Globus pallidus (tissue), 1 donor: ENCODE measurements around the gene AMMECR1.
"Not testable (repeated sequence)": the region's sequence is repeated elsewhere in the genome, so short reads cannot be mapped to it uniquely, and the experiment has no call there.

Source experiments
- DNase-seq: peaks from one replicate; pipeline ENCODE4 v3.0.0-alpha.2; 2015; ENCODE audit warnings: low spot score

Gene AMMECR1

DNA sequence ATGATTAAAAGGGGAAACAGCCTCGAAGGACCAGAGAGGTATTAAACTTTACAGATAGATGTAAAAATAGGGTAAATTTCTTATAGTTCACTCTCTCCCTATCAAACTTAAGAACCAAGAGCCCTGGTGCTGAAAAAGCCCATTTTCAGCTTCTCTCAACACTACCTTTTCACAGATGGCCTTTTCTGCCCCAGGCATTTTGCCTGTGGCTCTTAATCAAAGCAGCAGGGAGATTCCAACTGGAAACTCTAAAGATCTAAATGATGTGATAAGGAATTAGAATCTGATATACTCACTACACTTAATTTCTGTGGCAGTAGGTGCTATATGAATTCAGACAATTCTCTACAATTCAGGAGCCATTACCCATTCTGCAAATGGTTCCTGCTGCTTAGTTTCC lies 60.0 kb downstream of the AMMECR1 start:
- no peak for DNase-seq

DNA sequence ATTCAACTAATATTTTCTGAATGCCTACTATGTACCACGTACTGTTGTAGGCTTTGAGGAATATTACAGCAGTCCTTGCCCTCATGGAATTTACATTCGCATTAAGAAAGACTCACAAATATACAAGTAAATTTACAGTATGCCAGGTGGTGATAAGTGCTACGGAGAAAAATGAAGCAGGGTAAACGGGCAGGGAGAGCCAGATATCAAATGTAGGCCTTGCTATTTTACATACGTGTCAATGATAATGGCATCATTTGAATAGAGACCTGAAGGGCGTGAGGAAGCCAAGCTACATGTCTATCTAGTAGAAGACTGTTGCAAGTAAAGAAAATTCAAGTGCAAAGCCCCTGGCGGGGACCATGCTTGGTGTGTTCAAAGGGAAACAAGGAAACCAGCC lies 65.2 kb downstream of the AMMECR1 start:
- DNase-seq = no peak

DNA sequence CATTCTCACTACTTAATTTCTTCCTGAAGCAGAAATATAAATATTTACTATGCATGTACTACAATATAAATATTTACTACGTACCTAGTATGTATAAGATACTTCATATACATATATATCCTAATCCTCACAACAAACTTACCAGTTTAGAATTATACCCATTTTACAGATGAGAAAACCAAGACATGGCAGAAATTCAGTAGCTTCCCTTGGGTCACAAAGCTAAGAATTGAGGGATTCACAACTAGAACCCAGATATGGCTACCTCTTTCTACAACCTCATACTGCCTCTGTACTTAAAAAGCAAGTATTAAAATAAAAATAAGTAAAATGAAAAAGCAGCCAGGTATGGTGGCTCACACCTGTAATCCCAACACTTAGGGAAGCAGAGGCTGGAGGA lies 65.9 kb downstream of the AMMECR1 start:
- DNase-seq = no peak

DNA sequence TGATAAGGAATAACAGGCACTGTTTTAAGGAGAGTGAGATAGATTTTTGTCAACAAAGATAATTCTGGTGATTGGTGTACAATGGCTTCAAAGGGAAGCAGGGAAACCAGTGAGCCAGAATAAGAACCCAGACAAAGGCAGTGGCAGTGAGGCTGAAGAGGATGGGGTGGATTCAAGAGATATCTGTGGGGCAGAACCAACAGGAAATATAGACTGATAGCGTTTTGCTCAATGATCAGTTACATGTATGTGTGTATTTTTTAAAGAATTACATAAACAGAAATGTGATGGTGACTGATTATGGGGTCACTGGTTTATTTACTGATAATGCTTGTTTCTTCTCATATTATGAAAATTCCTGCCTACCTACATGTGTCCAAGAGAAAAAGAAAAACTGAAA lies 66.4 kb downstream of the AMMECR1 start:
- no peak for DNase-seq

DNA sequence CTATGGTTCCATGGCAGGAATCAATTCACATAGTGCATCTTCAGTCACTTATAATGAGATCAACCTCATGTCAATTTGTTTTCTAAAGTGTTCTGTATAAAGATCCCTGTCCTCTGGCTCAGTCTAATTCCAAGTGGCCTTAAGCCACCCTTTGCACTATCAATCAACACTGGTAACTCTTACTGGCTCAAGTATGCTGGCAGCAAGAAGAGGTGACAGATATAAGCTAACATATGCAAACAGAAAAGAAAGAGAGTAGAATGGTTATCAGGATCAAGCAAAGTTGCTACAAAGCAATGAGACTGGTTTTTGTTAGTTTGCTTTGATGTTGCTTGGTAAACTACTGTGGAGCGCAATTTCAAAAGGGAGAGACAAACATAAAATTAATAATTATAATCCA lies 67.0 kb downstream of the AMMECR1 start:
- DNase-seq = no peak

DNA sequence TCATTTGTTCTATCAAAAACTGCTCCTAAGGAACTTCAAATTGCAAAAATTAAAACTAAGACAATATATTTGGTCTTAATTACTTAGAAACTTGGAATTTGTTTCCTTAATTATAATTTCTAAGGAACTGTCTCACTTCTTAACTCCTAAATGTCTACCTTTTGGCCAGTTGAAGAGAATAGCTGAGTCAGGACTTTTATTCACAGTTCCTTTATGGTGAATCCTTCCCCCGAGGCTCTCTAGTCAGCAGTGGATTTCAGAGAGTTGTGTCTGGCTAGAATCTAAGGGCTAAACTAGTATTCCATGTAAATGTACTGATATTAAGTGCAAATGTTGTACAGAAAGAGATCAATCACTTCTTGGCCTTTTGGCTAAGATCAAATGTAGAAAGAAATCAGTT lies 69.3 kb downstream of the AMMECR1 start:
- no peak for DNase-seq

DNA sequence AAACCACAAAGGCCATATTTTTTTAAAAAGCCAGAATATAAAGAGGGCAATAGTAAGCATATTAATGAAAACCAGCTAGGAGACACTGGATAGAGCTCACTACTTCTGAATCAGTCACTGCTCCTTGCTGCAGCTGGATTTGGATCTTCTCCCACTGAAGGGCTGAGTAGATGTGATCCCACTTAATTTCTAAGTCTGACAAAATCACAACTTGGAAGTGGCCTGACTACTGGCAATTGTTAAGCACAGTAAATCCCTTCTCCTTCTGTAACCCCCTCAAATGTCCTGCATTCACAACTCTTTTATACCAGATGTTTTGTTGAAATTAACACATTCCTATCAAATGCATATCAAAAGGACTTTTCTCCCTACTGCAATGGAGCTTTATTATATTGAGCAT lies 72.9 kb downstream of the AMMECR1 start:
- DNase-seq = no peak

DNA sequence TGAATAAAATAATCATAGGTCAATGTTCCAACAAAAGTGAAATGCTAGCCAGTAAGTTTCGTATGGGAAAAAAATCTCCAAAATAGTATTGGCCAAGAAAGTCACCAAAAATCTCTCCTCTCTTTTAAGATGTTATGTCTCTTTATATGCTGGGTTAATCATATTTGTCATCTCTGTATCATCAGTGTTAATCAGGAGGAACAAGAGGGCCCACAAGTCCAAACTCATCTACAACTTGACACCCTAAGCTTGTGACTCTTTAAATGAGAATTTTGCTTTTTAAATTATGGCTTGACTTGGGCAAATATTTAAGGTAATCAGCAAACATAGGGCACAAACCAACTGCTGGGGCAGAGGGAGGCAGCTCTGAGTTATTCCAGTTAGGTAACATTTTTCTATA lies 75.5 kb downstream of the AMMECR1 start:
- DNase-seq = no peak

DNA sequence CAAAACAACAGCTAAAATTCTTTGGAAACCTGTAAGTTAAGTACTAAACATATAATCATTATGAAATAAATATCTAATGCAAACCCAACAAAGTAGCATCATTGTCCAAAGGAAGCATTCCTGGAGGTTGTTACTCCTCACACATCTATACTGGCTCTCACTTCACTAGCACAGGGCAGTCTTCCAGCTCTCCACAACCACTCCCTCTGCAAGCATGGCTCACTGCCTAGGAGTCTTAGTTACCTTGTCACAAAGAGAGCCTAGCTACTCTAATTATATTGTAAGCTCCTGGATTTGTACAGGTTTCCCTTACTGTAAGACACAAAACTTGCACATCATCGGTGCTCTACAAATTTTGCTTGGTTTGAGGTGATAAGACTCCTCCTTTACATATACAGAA lies 76.1 kb downstream of the AMMECR1 start:
- DNase-seq = no peak

DNA sequence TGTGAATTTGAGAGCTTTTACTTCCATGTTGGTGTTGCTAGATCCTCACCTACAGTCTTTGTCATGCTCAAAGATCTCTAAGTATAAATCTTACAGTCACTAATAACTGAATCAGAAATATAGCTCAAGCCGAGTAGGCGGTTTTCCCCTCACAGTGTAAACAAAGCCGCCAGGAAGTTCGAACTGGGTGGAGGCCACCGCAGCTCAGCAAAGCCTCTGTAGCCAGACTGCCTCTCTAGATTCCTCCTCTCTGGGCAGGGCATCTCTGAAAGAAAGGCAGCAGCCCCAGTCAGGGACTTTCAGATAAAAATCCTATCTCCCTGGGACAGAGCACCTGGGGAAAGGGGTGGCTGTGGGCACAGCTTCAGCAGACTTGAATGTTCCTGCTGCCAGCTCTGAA lies 79.6 kb downstream of the AMMECR1 start:
- DNase-seq = not testable (repeated sequence)

DNA sequence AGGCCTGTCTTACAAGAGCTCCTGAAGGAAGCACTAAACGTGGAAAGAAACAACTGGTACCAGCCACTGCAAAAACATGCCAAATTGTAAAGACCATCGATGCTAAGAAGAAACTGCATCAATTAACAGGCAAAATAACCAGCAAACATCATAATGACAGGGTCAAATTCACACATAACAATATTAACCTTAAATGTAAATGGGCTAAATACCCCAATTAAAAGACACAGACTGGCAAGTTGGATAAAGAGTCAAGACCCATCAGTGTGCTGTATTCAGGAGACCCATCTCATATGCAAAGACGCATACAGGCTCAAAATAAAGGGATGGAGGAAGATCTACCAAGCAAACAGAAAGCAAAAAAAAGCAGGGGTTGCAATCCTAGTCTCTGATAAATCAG lies 86.4 kb downstream of the AMMECR1 start:
- DNase-seq = not testable (repeated sequence)

DNA sequence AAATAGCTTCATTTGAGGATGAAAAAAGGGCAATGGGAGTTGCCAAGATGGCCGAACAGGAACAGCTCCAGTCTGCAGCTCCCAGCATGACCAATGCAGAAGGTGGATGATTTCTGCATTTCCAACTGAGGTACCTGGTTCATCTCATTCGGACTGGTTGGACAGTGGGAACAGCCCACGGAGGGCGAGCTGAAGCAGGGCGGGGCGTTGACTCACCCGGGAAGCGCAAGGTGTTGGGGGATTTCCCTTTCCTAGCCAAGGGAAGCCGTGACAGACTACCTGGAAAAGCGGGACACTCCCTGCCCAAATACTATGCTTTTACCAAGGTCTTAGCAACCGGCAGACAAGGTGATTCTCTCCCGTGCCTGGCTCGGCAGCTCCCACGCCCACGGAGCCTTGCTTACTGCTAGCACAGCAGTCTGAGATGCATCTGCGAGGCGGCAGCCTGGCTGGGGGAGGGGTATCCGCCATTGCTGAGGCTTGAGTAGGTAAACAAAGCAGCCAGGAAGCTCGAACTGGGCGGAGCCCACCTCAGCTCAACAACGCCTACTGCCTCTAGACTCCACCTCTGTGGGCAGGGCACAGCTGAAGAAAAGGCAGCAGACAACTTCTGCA lies 88.3 kb downstream of the AMMECR1 start:
- DNase-seq = not testable (repeated sequence)

DNA sequence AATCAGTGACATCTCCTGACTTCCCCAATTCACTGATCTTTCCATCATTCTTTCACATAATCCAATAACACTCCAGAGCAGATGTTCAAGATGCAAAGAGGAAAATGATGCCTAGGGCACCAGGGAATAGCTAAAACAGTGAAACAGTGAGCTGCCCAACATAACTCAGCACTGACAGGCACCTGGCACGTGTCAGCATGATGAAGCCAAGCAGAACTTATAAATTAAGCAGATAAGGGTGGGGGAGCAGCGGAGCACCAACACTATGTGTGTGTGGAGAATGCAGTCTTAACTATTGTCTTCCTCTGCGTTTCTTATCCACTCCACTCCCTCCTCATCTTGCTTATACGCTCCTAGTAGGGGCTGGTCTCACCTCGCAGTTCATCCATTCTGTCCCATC lies 89.4 kb downstream of the AMMECR1 start:
- no peak for DNase-seq

DNA sequence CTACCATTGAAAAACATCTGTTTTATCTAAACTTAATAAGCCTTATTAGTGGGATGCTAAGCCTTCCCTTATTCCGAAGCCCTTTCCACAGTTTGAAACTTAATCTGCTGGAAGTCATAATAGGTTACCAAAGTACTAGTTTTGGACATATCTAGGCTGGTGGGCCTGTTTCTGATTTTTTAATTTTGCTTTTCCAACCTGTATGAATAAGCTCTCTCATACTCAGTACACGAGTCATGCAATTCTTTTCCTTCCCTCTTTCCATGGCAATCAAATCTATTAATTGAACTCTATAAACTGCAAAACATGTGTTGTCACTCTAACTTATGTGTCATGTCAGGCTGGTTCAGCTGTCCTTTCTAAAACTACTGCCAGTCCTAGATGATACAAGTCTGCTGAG lies 91.0 kb downstream of the AMMECR1 start:
- no peak for DNase-seq

DNA sequence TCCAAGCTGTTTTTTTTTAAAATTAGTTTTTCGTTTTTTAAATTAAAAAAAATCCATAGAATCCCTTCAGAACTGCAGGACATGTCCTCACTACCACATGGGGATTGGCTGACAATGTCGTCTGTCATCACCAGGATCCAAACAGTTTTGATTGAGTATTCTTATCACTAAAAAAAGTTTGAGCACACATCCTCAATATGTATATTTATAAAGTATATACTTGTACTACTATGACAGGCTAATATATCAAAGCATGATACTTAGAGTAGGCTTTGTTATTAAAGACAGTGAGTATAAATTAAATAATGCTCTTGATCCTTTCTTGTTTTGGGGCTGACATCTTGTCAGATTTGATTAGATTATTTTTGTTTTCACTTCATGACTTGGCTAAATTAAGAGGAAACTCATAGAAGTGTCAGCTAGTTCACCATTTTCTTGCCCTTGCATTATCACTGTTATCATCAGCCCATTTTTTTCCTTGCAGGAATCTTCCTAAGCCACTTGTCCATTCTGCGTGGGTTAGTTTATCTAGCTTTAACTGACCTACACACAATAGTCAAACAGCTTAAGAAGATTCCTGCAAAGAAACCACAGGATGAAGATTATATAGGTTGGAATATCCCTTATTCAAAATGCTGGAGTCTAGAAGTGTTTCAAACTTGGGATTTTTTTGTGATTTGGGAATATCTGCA lies 92.8 kb downstream of the AMMECR1 start:
- DNase-seq = no peak

DNA sequence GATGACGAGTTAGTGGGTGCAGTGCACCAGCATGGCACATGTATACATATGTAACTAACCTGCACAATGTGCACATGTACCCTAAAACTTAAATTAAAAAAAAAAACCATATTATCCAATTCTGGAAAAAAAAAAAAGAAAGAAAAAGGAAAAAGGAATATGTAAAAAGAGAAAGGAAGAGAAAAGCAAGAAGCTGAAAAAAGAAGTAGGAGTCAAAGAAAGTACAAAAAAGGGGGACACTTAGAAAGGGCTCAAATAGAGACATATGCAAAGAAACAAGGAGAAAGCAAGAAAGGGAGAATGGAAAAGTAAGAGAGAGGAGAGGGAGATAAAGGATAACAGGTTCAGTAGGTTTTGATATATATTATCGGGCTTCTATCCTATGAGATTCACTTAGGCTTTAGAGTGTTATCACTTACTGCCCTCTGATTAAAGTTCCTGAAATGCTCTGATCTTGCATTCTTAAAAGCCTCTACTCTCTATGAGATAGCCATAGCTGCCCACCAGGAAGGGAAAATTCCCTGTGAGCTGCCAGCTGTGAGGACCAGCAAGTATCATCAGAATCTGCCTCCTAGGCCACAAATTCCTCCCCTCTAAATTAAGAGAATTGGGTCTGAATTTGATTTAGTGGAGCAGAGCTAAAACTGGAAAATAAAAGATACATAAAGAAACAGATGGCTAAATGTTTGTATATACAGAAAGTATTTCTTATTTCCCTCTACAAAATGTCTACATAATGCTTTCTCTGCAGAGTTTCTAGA lies 95.2 kb downstream of the AMMECR1 start:
- DNase-seq = no peak

DNA sequence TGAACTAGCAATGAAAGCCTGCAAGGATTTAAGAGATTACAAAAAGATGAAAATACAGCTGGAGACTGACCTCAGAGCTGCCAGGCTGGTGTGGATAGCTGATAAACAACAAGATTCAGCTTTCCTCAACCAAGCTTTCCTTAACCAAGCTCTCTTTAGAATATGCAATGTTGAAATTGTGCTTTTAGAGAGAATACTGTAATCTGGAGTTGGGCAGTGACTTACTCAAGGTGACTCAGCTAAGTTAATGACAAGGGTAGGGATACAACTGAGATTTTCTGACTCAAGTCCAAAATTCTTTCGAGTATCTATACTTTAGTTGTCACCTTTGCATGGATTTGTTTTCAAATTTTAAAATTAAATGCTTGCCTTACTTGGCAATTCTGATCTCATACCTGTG lies 98.0 kb downstream of the AMMECR1 start:
- DNase-seq = no peak

DNA sequence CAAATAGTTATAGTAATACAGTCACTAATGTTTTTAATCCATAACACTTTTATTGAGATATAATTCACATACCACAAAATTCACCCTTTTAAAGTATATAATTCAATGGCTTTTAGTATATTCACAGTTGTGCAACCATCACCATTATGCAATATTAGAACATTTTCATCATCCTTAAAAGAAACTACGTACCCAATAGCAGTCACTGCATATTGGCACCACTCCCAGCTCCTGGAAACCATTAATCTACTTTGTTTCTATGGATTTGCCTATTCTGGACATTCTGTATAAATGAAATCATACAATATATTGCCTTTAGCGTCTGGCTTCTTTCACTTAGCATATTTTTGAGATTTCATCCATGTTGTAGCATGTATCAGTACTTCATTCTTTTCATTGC lies 99.3 kb downstream of the AMMECR1 start:
- DNase-seq = no peak

DNA sequence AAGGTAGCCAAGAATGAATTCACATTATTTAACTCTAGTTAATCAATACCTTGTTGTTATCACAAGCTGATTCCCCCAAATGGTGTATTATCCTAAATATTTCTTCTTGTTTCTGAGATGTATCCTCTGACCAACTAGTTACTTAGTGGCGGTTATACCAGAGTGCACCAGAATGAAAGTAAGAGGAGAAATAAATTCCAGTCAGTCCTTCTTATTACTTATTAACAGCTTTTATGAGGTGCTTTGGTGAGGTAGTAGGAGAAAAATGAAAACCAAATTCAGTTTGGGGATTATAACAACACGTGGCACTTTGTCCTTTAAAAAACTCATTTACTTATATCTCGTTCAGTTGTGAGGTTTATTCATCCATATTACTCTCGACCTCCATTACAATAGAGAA lies 101.9 kb downstream of the AMMECR1 start:
- no peak for DNase-seq

DNA sequence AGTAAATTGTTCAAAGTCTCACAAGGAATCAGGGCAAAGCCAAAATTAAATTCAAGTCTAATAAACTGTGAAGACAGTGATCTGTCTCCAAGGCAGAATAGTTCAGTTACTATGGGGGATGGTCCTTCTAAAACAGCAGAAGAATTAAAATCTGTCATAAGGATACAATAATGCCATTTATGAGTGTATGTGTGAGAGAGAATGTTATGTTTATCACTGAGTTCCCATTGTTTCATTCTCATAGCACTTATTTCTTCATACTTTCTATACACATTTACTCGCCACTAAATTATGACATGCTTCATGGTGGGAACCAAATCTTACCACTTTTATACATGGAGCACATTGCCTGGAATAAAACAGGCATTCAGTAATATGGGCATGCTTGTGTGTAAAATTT lies 102.5 kb downstream of the AMMECR1 start:
- DNase-seq = no peak

DNA sequence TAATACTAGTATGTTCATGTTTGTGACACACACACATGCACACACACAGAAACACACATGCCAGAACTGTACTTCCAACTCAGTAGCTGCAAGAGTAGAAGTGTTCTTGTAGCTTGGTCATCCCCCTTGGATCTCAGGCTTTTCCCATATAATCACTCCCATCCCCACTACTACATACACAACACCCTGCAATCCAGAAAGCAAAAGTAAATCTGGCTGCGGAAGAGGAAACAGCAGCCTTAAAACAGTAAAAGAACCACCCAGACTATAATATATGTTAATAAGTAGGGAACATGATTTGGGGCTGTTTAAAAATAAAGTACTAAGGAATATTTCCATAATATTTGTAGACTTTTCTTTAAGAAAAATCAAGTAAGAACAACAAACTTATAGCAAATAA lies 103.2 kb downstream of the AMMECR1 start:
- no peak for DNase-seq

DNA sequence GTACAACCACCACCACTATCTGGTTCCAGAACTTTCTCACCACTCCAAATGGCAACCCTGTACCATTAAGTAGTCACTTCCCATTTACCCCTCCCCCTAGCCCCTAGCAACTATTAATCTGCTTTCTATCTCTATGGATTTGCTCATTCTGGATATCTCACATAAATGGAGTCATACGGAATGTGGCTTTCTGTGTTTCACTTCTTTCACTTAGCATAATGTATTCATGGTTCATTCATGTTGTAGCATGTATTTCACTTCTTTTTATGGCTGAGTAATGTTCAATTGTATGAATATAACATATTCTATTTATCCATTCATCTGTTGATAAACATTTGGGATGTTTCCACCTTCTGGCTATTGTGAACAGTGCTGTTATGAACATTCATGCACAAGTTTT lies 104.7 kb downstream of the AMMECR1 start:
- DNase-seq = no peak

DNA sequence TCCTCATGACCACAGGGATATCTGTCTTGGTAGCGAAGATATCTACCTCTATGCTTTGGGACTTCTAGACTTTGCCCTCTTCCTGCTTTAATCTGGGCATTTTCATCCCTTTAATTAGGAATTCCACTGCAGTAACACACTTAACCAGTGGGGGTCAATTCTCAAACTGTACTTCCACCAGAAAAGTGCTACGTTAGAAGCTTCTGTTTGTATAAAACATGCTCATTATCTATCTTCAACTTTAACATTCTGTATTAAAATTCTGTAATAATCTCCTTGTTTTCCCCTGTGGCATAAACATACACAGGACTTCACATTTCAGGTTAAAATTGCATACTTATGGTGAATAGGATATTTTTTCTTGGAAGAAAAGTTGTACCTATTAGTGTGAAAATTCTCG lies 105.6 kb downstream of the AMMECR1 start:
- no peak for DNase-seq

DNA sequence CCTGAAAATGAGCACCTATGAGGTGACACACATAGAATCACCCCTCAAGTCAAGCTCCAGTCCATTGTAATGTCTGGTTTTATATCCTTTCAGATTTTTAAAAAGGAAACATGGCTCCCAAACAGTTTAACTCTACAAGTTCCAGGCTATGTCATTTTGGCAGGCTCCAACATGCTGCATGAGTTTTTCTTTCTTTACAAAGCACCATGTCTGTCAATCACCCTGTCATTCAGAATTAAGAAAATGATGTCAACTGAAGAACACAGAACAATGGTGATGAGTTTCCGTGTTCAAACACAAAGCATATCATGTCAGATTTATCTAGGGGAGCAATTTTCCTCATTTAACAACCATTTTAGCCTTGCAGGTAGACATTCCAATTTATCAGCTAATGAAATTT lies 106.5 kb downstream of the AMMECR1 start:
- no peak for DNase-seq
